ENCODE results near the gene TTC8. TPM values are rescaled to one million over a fixed set of nuclear protein-coding genes. Genes with fewer than 3 reads are reported as not detected.

Gene TTC8
- total RNA-seq, 2 experiments from 2014 or later: 1.4 to 2.5 TPM

DNA sequence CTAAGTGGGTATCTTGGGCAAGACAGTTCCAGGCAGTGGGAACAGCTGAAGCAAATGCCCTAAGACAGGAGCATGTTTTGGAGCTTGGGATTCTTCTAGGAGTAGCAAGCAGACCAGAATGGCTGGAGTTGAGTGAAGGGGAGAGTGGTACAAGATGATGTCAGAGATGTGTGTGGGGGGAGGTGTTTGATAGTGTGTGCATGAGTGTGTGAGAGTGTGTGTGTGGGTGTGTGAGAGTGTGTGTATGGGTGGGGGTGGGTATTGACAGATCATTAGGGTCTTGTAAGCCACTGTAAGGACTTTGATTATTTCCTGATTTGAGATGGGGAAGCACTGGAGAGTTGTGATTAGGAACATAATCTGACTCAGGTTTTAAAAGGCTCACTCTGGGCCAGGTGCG lies 78.4 kb downstream of the TTC8 start:
- H3K36me3 Mint-ChIP-seq: no peaks in the 10 kb centered on the region
- H3K4me3 Mint-ChIP-seq: no peak overlapping the region
- H3K4me1 Mint-ChIP-seq: no peaks in the 10 kb centered on the region
- DNase-seq: no peak
- no peak for ATAC-seq
- CTCF ChIA-PET: no interaction called here
- peaks cover 2% of the 10 kb centered on the region for H3K9me3 Mint-ChIP-seq (ENCODE audit: low read depth)
- H3K27ac Mint-ChIP-seq: no peak overlapping the region
- peaks cover 4% of the 10 kb centered on the region for H3K27me3 Mint-ChIP-seq

- H3K4me1 Mint-ChIP-seq: no peaks in the 10 kb centered on the region
- peaks cover 2% of the 10 kb centered on the region for H3K9me3 Mint-ChIP-seq (ENCODE audit: low read depth)
- no peak overlapping the region for H3K27ac Mint-ChIP-seq
- H3K36me3 Mint-ChIP-seq: no peaks in the 10 kb centered on the region
- H3K27me3 Mint-ChIP-seq: peaks cover 6% of the 10 kb centered on the region
- ATAC-seq (no peak), DNase-seq (no peak)
- H3K4me3 Mint-ChIP-seq: no peak overlapping the region
- CTCF ChIA-PET: no interaction called here
Observed at GRCh38 chr14:88904206-88904647, 79.8 kb downstream of the TTC8 start.

- no peak overlapping the region for H3K27ac Mint-ChIP-seq
- no peaks in the 10 kb centered on the region for H3K4me1 Mint-ChIP-seq
- no peaks in the 10 kb centered on the region for H3K36me3 Mint-ChIP-seq
- no peak overlapping the region for H3K4me3 Mint-ChIP-seq
- CTCF ChIA-PET: no interaction called here
- DNase-seq (no peak), ATAC-seq (no peak)
- H3K9me3 Mint-ChIP-seq (ENCODE audit: low read depth): peaks cover 2% of the 10 kb centered on the region
- peaks cover 6% of the 10 kb centered on the region for H3K27me3 Mint-ChIP-seq
Observed at GRCh38 chr14:88904864-88905263, 80.4 kb downstream of the TTC8 start.

GRCh38 chr14:88908216-88908615 lies 83.8 kb downstream of the TTC8 start:
- no peak overlapping the region for H3K4me3 Mint-ChIP-seq
- H3K27me3 Mint-ChIP-seq: peaks cover 3% of the 10 kb centered on the region
- peaks cover 2% of the 10 kb centered on the region for H3K9me3 Mint-ChIP-seq (ENCODE audit: low read depth)
- no peaks in the 10 kb centered on the region for H3K4me1 Mint-ChIP-seq
- CTCF ChIA-PET: no interaction called here
- DNase-seq (no peak), ATAC-seq (no peak)
- H3K27ac Mint-ChIP-seq: no peak overlapping the region
- no peaks in the 10 kb centered on the region for H3K36me3 Mint-ChIP-seq

DNA sequence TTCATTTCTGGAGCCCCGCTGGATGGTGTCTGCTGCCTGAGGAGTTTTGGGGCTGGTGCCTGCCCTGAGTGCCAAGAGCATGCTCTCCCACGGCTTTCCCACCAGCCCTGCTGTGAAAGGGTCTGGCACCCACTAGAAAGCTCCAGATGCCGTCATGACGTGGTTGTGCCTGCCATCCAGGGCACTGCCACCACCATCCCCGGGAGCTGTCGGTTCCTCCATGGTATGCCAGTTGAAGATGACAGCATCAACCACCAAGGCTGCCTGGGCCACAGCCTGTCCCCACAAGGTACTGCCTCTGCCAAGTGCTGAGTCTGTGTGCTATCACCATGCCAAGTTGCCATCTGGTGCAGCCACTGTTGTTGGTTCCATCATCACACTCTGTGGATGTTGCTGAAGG lies 85.9 kb downstream of the TTC8 start:
- peaks cover 3% of the 10 kb centered on the region for H3K27me3 Mint-ChIP-seq
- no peaks in the 10 kb centered on the region for H3K36me3 Mint-ChIP-seq
- H3K4me1 Mint-ChIP-seq: no peaks in the 10 kb centered on the region
- no peak overlapping the region for H3K27ac Mint-ChIP-seq
- peaks cover 2% of the 10 kb centered on the region for H3K9me3 Mint-ChIP-seq (ENCODE audit: low read depth)
- CTCF ChIA-PET: no interaction called here
- ATAC-seq: no peak
- no peak overlapping the region for H3K4me3 Mint-ChIP-seq
- no peak for DNase-seq

DNA sequence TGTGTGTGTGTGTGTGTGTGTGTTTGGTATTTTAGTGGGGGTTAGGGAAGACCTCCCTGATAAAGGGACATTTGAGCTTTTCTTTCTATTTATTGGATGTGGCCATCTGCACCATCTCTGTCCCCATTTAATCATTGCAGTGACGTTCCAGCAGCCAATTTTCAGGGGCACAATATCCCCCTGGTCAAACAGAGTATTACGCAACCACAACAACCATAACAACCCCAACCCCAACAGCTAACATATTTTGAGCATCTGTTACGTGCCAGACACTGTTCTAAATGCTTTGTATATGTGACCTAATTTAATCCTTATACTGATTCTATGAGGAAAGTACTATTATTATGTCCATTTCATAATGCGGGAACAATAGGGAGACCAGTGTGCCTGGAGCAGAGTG lies 87.4 kb downstream of the TTC8 start:
- H3K9me3 Mint-ChIP-seq (ENCODE audit: low read depth): no peaks in the 10 kb centered on the region
- H3K27ac Mint-ChIP-seq: no peak overlapping the region
- no peak for DNase-seq
- no peaks in the 10 kb centered on the region for H3K4me1 Mint-ChIP-seq
- H3K4me3 Mint-ChIP-seq: no peak overlapping the region
- CTCF ChIA-PET: no interaction called here
- ATAC-seq: no peak
- peaks cover 3% of the 10 kb centered on the region for H3K27me3 Mint-ChIP-seq
- H3K36me3 Mint-ChIP-seq: no peaks in the 10 kb centered on the region

DNA sequence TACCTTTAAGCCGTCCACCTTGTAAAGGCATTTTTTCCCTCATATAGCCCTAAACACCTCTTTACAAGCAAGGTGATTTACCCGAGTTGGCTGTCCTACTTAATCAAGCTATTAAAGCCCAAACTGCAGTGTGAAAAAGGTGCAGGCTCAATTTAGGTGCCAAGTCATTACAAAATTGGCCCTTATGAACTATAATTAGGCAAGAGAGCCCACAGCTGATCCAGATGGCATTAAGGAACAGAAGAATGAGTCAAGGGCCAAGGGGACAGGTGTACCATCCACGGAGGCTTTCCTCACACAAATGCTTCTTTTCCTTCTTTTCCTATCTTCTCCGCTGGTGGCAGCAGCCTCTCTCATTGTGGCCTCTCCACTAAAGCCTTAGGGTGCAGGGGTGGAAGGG lies 90.5 kb downstream of the TTC8 start:
- CTCF ChIA-PET: no interaction called here
- no peaks in the 10 kb centered on the region for H3K4me1 Mint-ChIP-seq

GRCh38 chr14:88919502-88919901 lies 95.1 kb downstream of the TTC8 start:
- Mint-ChIP-seq H3K9me3 (ENCODE audit: low read depth) (no peaks in the 10 kb centered on the region), H3K27me3 (peaks cover 2% of the 10 kb centered on the region), H3K27ac (no peak overlapping the region), H3K4me1 (no peaks in the 10 kb centered on the region), H3K4me3 (no peak overlapping the region), H3K36me3 (no peaks in the 10 kb centered on the region)
- CTCF ChIA-PET: no interaction called here
- DNase-seq (no peak), ATAC-seq (no peak)

More for the DNA sequence above, 90.5 kb downstream of the TTC8 start:
- H3K27ac Mint-ChIP-seq: no peak overlapping the region
- no peaks in the 10 kb centered on the region for H3K36me3 Mint-ChIP-seq
- no peaks in the 10 kb centered on the region for H3K27me3 Mint-ChIP-seq
- DNase-seq (no peak), ATAC-seq (no peak)
- no peak overlapping the region for H3K4me3 Mint-ChIP-seq
- H3K9me3 Mint-ChIP-seq (ENCODE audit: low read depth): no peaks in the 10 kb centered on the region

Other genes with a start within 250 kb of the TTC8 start
- 1 to 10 TPM; 2.3 to 3.7 TPM for gene EML5, start 31.7 kb upstream of the TTC8 start, total RNA-seq

Data from activated CD8-positive, alpha-beta memory T cell treated with anti-CD3 and anti-CD28 coated beads, Interleukin-2, amount 10 ng/mL, durations not matched to agents 7 days and 5 days (primary cell).